Activated CD4-positive, CD25-positive, alpha-beta regulatory T cell (primary cell): ENCODE data around the gene KRTAP5-9.
"Not testable (repeated sequence)": the region's sequence is repeated elsewhere in the genome, so short reads cannot be mapped to it uniquely, and the experiment has no call there.

Experiments used
- DNase-seq, 4 experiments: peaks; one replicate each; lab custom pipeline; 2025; lab: John Stamatoyannopoulos, UW

KRTAP5-9 gene

DNA sequence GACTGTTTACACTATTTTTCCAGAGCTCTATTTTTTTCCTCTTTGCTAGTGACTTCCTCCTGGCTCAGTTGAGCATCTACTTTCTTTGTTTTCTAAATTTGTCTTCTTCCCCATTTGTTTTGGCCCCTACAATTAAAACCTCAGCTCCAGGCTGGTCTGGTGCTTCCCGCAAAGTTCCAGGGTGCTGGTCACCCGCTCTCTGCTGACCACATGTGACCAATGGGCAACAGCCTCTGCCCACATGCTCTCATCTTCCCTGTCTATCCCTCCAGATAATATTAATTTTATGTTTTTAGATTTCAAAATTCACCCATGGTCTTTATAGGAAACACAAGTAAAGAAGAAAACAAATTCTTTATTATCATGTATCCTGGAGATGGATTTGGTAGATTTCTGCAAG lies 34.7 kb downstream of the KRTAP5-9 start:
- DNase-seq: not testable (repeated sequence)

DNA sequence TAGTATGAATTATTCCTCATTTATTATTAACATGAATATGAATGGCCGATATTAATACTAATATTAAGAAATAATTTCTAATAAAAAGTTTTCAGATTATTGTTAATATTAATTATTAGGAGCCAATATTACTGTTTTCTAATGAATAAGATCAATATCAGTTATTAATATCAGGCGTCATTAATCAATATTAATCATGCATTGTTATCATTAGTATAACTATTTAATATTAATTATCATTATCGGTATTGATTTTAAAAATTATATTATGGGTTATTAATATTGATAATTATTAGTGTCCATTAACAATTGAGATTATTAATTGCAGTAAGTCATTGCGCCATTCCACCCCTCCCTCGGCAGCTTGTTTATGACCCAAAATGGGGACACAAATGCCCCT lies 37.5 kb downstream of the KRTAP5-9 start:
- not testable (repeated sequence) for DNase-seq

DNA sequence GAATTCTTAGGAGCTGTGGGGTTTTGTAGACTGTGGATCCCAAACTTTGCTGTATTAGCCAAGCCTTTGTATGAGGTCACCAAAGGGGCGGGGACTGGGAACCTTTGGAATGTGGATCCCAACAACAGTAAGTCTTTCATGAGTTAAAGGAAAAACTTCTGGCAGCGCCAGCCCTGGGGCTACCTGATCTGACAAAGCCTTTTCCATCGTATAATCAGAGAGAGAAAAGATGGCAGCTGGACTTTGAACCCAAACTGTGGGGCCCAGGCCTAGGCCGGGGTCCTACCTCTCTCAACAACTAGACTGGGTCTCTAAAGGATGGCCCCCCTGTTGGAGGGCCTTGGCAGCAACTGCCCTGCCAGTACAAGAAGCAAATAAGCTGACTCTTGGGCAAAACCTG lies 40.1 kb downstream of the KRTAP5-9 start:
- DNase-seq: not testable (repeated sequence)

DNA sequence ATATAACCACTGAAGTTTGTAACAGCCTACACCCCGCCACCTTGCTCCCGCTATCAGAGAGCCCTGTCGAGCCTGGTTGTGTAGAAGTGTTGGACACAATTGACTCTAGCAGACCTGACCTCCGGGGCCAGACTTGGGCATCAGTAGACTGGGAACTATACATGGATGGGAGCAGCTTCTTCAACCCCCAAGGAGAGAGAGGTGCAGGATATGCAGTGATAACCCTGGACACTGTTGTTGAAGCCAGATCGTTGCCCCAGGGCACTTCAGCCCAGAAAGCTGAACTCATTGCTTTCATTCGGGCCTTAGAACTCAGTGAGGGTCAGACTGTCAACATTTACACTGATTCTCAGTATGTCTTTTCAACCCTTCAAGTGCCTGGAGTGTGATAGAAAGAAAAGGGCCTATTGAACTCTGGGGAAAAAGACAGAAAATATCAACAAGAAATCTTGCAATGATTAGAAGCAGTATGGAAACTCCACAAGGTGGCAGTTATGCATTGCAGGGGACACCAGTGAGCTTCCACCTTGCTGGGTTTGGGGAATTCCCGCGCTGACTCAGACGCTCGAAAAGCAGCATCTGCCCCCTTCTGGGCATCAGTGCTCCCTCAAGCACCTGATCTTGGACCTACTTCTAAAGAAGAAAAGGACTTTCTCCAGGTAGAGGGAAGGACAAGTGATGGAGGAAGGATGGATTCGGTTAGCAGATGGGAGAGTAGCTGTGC lies 40.8 kb downstream of the KRTAP5-9 start:
- peak in 1 of 4 experiments; percentile 28 for DNase-seq

DNA sequence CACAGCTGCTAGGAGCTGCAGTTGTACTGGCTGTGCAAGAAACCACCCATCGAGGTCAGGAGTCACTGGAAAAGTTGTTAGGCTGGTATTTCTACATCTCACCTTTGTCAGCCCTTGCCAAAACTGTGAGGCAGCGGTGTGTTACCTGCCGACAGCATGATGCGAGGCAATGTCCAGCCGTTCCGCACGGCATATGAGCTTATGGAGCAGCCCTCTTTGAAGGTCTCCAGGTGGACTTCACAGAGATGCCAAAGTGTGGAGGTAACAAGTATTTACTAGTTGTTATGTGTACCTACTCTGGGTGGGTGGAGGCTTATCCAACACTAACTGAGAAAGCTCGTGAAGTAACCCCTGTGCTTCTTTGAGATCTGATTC lies 41.3 kb downstream of the KRTAP5-9 start:
- DNase-seq: not testable (repeated sequence)
